Prostate gland (tissue), 2 donors: ENCODE data around the gene AFAP1.

Experiments
- POLR2A ChIP-seq: fragments of 450-650 bp; IDR thresholded peaks from one replicate; pipeline ENCODE4 v1.6.1; 2016; ENCODE audit warnings: antibody characterized with exemption, mild to moderate bottlenecking
- TF ChIP-seq, protein P1 (sequence below), 4 experiments: fragments of 200-600 bp in 2 of 4; fragments of 450-650 bp in 2 of 4; sonication (generic) in 2 of 4; IDR thresholded peaks; 1 replicate in 3 of 4; 2 replicates in 1 of 4; pipeline ENCODE4 v1.5.1; 2016 to 2019; ENCODE audit warnings: antibody characterized with exemption in 4 of 4, mild to moderate bottlenecking in 2 of 4, moderate library complexity in 2 of 4

DNA sequence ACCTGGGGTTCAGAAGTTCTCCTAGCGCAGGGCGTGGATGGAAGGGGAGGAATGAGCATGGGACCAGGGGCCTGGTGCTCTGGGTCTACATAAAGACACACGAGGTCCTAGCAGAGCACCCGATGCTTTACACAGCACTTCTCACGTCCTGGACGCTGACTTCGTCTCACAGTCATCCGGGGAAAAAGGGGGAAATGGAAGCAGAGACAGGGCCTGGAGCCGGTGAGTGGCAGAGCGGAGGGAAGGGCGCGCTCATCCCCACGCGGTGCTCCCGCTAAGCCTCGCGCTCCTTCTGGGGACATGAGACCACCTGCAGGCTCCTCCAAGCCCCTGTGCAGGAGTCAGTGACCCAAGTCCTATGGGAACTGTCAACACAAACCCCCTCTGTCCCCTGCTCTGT, 157.7 kb downstream of the AFAP1 start:
- TF ChIP-seq, protein P1, sequence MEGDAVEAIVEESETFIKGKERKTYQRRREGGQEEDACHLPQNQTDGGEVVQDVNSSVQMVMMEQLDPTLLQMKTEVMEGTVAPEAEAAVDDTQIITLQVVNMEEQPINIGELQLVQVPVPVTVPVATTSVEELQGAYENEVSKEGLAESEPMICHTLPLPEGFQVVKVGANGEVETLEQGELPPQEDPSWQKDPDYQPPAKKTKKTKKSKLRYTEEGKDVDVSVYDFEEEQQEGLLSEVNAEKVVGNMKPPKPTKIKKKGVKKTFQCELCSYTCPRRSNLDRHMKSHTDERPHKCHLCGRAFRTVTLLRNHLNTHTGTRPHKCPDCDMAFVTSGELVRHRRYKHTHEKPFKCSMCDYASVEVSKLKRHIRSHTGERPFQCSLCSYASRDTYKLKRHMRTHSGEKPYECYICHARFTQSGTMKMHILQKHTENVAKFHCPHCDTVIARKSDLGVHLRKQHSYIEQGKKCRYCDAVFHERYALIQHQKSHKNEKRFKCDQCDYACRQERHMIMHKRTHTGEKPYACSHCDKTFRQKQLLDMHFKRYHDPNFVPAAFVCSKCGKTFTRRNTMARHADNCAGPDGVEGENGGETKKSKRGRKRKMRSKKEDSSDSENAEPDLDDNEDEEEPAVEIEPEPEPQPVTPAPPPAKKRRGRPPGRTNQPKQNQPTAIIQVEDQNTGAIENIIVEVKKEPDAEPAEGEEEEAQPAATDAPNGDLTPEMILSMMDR (IDR thresholded peaks at IDR 0.05) = no peak
- no peak for TF ChIP-seq POLR2A
